Measurements from ENCODE around the gene TGFBR2.
A peak's percentile ranks its signal among the peaks of the same experiment; 100 is the strongest.

TGFBR2 gene

GRCh38 chr3:30600572-30600971 lies 5.8 kb upstream of the TGFBR2 start:
- no peak for FAIRE-seq

GRCh38 chr3:30602946-30603345 lies 3.5 kb upstream of the TGFBR2 start:
- DNase-seq (ENCODE audit: insufficient read length, low spot score) (no peak), FAIRE-seq (no peak)

More at GRCh38 chr3:30600572-30600971, 5.8 kb upstream of the TGFBR2 start:
- no peak for DNase-seq (ENCODE audit: insufficient read length, low spot score)

- DNase-seq (ENCODE audit: insufficient read length, low spot score) (no peak), FAIRE-seq (no peak)
These were observed 2.3 kb upstream of the TGFBR2 start for GRCh38 chr3:30604093-30604492.

GRCh38 chr3:30604558-30604957 lies 1.8 kb upstream of the TGFBR2 start:
- DNase-seq (ENCODE audit: insufficient read length, low spot score) (no peak), FAIRE-seq (no peak)

- DNase-seq (ENCODE audit: insufficient read length, low spot score) (no peak), FAIRE-seq (no peak)
These were observed 1.4 kb upstream of the TGFBR2 start for GRCh38 chr3:30605005-30605404.

- DNase-seq (ENCODE audit: insufficient read length, low spot score) (no peak), FAIRE-seq (no peak)
These were observed 598 bp upstream of the TGFBR2 start for GRCh38 chr3:30605706-30606300.

GRCh38 chr3:30607032-30607833 lies 832 bp downstream of the TGFBR2 start:
- FAIRE-seq: no peak
- DNase-seq (ENCODE audit: insufficient read length, low spot score): peak; percentile 23

GRCh38 chr3:30608598-30608947 lies 2.2 kb downstream of the TGFBR2 start:
- FAIRE-seq: no peak

GRCh38 chr3:30609930-30610701 lies 3.7 kb downstream of the TGFBR2 start:
- DNase-seq (ENCODE audit: insufficient read length, low spot score) (no peak), FAIRE-seq (no peak)

More at GRCh38 chr3:30608598-30608947, 2.2 kb downstream of the TGFBR2 start:
- DNase-seq (ENCODE audit: insufficient read length, low spot score): no peak

- DNase-seq (ENCODE audit: insufficient read length, low spot score) (no peak), FAIRE-seq (no peak)
These were observed 4.4 kb downstream of the TGFBR2 start for GRCh38 chr3:30610702-30611368.

GRCh38 chr3:30611613-30612436 lies 5.4 kb downstream of the TGFBR2 start:
- DNase-seq (ENCODE audit: insufficient read length, low spot score): no peak
- no peak for FAIRE-seq

- no peak for FAIRE-seq
These were observed 6.2 kb downstream of the TGFBR2 start for GRCh38 chr3:30612437-30613132.

GRCh38 chr3:30613133-30613825 lies 6.9 kb downstream of the TGFBR2 start:
- FAIRE-seq (no peak), DNase-seq (ENCODE audit: insufficient read length, low spot score) (no peak)

More at GRCh38 chr3:30612437-30613132, 6.2 kb downstream of the TGFBR2 start:
- no peak for DNase-seq (ENCODE audit: insufficient read length, low spot score)

GRCh38 chr3:30614373-30614772 lies 8.0 kb downstream of the TGFBR2 start:
- DNase-seq (ENCODE audit: insufficient read length, low spot score): no peak
- FAIRE-seq: no peak

GRCh38 chr3:30614943-30615342 lies 8.5 kb downstream of the TGFBR2 start:
- DNase-seq (ENCODE audit: insufficient read length, low spot score): no peak
- no peak for FAIRE-seq

- no peak for DNase-seq (ENCODE audit: insufficient read length, low spot score)
- FAIRE-seq: no peak
These were observed 9.4 kb downstream of the TGFBR2 start for GRCh38 chr3:30615615-30616346.

- DNase-seq (ENCODE audit: insufficient read length, low spot score) (no peak), FAIRE-seq (no peak)
These were observed 10.1 kb downstream of the TGFBR2 start for GRCh38 chr3:30616347-30617027.

GRCh38 chr3:30617069-30617468 lies 10.7 kb downstream of the TGFBR2 start:
- DNase-seq (ENCODE audit: insufficient read length, low spot score) (no peak), FAIRE-seq (no peak)

Data from HTR-8/SVneo (cell line).